RPMI8226 (cell line): ENCODE data around the gene METRNL.
"Not testable (repeated sequence)": the region's sequence is repeated elsewhere in the genome, so short reads cannot be mapped to it uniquely, and the experiment has no call there.

ENCODE experiments used
- DNase-seq: peaks from one replicate; pipeline ENCODE4 v3.0.0-alpha.2; 2015

The METRNL gene

DNA sequence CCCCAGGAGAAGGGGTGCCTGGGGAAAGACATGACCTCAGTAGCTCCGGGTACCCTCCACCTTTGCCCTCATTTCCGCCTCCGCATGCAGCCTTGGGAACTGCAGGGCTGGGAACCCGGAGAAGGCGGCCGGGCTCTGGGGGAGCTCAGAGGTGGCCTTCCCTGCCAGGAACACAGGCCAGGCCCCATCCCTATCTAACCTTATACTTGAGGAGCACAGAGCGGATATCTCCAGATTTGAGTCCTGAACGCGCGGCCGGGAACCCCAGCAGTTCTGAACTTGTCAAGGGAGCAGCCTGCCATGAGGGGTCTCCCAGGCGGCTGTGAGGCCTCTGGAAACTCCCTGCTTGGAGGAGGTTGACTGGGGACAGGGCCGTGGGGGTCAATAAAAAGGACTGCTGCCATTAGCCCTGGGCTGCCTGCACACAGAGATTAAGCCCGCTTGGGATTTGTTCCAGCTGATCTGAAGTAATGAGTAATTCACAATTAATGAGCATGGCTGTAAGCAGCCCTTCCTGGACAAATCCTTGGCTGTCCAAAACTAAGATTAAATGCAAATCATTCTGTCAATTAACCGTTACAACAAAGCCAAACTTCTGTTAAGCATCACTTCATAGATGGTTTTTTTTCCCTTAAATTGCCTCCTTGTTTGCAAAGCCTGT, 26.3 kb upstream of the METRNL start:
- DNase-seq, result no peak

- no peak for DNase-seq
These were observed 25.5 kb upstream of the METRNL start for GRCh38 chr17:83053739-83054451.

DNA sequence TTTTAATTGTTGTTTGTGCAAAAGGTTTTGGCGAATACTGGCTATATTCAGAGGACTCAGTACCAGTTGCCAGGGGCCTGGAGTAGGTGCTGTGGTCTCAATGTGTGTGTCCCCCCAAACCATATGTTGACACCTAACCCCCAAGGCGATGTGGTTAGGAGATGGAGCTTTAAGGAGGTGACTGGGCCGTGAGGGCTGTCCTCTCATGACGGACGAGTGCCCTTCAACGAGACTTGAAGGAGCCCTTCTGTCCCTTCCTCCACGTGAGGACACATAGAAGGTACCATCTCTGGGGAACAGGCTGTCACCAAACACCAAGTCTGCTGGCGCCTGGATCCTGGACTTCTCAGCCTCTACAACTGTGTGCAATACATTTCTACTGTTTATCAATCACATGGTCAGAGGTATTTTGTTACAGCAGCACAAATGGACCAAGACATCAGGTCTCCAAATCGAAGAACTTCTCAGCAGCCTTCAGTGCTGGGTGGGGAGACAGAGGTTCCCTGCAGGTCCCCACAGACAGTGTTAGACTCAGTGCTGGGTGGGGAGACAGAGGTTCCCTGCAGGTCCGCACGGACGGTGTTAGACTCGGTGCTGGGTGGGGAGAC, 24.8 kb upstream of the METRNL start:
- no peak for DNase-seq

DNA sequence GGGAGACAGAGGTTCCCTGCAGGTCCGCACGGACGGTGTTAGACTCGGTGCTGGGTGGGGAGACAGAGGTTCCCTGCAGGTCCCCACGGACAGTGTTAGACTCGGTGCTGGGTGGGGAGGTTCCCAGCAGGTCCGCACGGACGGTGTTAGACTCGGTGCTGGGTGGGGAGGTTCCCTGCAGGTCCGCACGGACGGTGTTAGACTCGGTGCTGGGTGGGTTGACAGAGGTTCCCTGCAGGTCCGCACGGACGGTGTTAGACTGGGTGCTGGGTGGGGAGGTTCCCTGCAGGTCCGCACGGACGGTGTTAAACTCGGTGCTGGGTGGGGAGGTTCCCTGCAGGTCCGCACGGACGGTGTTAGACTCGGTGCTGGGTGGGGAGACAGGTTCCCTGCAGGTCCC, 24.2 kb upstream of the METRNL start:
- DNase-seq, result not testable (repeated sequence)

DNA sequence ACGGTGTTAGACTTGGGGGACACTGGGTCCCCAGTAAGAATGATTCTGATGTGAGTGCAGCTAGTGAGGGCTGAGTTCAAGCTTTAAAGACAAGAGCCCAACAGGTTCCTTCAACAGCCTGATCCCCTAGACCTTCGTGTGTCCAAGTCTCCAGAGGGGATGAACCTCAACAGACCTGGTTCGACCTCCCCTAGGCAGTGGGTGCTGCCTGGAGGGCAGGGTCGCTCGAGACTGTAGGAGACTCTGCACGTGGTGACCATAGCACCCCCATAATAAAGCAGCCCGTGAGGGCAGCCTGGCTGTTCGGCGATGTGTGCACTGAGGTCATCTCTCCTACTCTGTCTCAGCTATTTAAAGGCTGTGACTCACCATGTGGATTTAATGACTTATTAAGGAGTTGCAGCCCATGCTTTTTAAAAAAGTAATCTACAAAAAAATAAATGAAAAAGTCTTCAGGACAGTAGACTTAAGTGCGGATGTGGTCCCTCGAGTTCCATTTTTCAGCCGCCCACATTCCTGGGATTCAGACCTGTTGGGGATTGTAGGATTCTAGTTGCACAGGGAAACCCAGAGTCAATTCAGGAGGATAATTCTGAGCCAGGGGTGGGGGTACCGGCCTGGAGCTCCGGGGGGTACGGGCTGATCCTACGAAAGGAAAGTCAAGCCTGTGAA, 23.4 kb upstream of the METRNL start:
- no peak for DNase-seq

GRCh38 chr17:83056583-83057396, 22.6 kb upstream of the METRNL start:
- no peak for DNase-seq

- DNase-seq, result no peak
These were observed 22.0 kb upstream of the METRNL start for GRCh38 chr17:83057397-83057761.

GRCh38 chr17:83057793-83058265, 21.6 kb upstream of the METRNL start:
- no peak for DNase-seq

DNA sequence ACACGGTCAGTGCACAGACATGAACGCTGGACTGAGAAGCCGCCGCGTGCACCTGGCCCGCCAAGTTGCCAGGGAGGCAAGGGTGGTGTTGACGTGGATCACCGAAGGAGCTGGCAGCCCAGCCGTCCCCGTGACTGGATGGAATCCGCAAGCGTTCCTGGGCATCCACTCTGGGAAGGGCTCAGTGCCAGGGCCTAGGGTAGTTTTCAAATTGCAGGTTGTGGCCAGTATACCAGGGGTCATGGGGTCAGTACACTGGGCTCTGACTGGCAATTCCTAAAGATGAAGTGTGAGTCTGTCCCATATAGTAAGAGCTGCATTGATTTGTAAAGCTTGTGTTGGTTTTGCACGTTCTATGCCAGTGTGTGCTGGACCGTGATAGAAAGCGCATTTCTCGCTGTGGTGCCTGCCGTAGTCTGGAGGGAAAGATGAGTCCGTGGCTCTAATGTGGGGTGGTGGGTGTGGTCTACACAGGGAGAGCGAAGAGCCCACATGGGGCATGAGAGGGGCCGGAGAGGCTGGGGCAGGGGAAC, 21.1 kb upstream of the METRNL start:
- no peak for DNase-seq

DNA sequence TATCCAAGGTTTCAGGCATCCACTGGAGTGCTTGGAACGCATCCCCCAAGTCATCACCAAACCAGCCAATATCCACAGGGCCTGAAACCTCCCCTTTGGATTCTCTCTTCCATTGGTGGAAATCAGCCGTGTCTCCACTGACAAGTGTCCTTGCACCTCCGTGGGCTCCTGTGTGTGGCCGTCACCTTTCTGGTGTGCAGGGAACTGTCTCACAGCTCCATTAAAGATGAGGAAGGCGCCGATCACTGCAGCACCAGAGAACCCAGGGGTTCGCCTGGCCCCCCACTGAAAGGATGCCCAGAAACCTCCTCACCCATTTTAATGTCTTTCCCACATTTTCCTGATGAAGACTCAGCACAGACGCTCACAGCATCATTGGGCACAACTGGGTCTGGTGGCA, 17.8 kb upstream of the METRNL start:
- no peak for DNase-seq

GRCh38 chr17:83062011-83062817, 17.2 kb upstream of the METRNL start:
- DNase-seq, result no peak

GRCh38 chr17:83062818-83063671, 16.4 kb upstream of the METRNL start:
- no peak for DNase-seq

- no peak for DNase-seq
These were observed 15.2 kb upstream of the METRNL start for GRCh38 chr17:83064021-83064731.

DNA sequence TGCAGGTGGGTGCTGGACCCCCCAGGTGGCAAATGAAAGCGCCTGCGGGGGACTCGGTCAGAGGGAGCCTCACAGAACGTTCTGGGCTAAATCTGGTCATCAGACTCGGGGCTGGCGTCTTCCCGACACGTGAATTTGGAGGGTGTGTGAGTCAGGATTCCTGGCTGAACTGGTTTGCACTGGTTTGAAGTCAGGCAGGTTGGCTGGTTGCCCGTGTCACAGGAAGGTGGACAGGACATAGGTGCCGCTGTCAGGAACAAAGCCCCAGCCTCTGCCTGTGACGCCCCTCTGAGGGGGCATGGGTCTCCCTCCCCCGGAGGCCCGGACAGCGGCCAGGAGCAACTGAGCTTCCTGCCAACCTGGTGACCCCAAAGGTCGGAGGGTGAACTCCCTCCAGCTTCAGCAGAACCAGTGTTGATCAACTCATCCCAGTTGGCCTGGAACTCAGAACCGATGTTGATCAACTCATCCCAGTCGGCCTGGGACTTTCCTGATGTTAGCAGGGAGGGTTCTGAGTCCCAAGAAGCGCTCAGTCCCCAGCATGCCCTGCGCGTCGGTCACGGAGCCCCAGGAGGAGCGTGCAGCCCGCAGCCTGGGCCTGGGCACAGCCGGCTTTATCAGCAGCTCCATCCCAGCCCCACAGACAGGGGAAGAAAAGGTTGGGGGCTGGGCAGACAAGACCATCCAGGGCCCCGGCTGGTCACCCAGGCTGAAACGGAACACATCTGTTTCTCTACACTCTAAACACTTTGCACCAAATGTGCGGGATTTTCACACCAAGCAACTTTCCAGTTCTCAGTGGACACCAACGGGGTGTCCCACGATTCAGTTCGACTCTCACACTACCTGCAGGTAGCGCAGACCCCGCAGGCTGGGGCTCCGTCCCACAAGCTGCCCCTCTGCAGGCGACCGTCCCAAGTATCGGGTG, 14.4 kb upstream of the METRNL start:
- peak; percentile 56 for DNase-seq

DNA sequence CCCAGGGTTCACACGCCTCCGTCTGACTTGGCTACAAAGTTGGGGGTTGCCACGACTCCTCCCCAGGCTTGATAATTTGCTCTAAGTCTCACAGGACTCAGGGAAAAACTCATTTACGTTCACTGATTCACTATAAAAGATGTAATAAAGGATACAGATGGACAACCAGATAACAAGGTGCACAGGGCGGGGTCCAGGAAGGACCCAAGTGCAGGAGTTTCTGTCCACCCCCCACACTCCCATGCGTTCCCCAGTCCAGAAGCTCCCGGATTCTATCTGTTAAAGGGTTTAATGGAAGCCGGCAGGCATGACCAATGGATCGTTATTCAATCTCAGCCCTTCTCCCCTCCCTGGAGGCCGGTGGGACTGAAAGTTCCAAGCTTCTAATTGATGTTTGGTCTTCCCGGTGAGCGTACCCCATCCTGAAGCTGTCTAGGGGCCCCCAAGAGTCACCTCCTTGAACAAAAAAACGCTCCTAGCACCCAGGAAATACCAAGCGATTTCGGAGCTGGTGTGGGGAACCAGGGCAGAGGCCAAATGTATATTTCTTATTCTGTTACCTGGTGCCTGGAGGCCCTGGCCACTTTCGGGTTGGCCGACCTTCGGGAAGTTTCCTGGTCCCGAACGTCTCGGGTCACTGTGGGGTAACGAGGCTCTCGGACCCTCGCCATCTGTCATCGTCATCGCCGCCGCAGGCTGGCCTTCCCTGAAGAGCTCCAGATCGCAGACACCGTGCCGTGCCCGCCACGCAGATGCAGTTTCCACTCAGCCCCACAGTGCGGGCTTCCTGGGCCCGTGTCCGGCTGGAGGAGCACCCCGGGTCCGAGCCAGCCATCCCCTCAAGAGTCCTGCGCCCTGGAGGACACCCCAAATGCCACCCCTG, 13.5 kb upstream of the METRNL start:
- DNase-seq, result no peak

GRCh38 chr17:83066543-83066890, 12.9 kb upstream of the METRNL start:
- not testable (repeated sequence) for DNase-seq

- no peak for DNase-seq
These were observed 12.2 kb upstream of the METRNL start for GRCh38 chr17:83067071-83067717.
